Prostate gland (tissue), 2 donors: ENCODE results near the gene SLC37A1. TPM values are rescaled to one million over a fixed set of nuclear protein-coding genes. Genes with fewer than 3 reads are reported as not detected.

Source experiments
- DNase-seq: peaks from one replicate; pipeline ENCODE4 v3.0.0-alpha.2; 2019; ENCODE audit warnings: low spot score
- H3K27ac ChIP-seq, 2 donors: fragments of 200-600 bp; sonication (generic); 2 replicates each; pipeline ENCODE4 v1.5.1; 2017 to 2019
- H3K27me3 ChIP-seq: fragments of 200-600 bp; sonication (generic); replicated peaks from 2 replicates; pipeline ENCODE4 v1.5.1; 2019; ENCODE audit not compliant: insufficient read depth
- H3K36me3 ChIP-seq, 2 donors: fragments of 200-600 bp; sonication (generic); 1 replicate in 1 of 2; 2 replicates in 1 of 2; pipeline versions ENCODE4 v1.5.1 to v1.8.1; 2017 to 2019
- H3K4me1 ChIP-seq: fragments of 200-600 bp; sonication (generic); replicated peaks from 2 replicates; pipeline ENCODE4 v1.5.1; 2019
- H3K4me3 ChIP-seq, 2 donors: fragments of 200-600 bp; sonication (generic); 2 replicates each; pipeline ENCODE4 v1.5.1; 2017 to 2019
- H3K9me3 ChIP-seq: fragments of 200-600 bp; sonication (generic); 2 replicates; pipeline ENCODE4 v1.5.1; 2017
- POLR2A ChIP-seq: fragments of 450-650 bp; IDR thresholded peaks from one replicate; pipeline ENCODE4 v1.6.1; 2016; ENCODE audit warnings: antibody characterized with exemption, mild to moderate bottlenecking
- POLR2AphosphoS5 ChIP-seq: sonication (generic); formaldehyde crosslinking; IDR thresholded peaks from one replicate; pipeline ENCODE4 v1.6.1; 2017; ENCODE audit warnings: antibody characterized with exemption
- WGBS: methylation state at CpG from one replicate; pipeline ENCODE4 v1.1.5; 2018; 5-methylcytosine and 5-hydroxymethylcytosine counted together
- intact Hi-C: fragments of 100-400 bp; cut with DNase I; formaldehyde crosslinking; loops from one replicate; pipeline ENCODE4 v1.14.2; 2022
- total RNA-seq, 2 donors: library from RNA; depleted of rRNA; stranded (reverse); fragments of >200 nt; gene quantifications; one replicate each; pipeline ENCODE4 v1.1.0, GENCODE V29; 2016
- TF ChIP-seq, protein P1 (sequence below), 4 experiments: fragments of 200-600 bp in 2 of 4; fragments of 450-650 bp in 2 of 4; sonication (generic) in 2 of 4; IDR thresholded peaks; 1 replicate in 3 of 4; 2 replicates in 1 of 4; pipeline ENCODE4 v1.5.1; 2016 to 2019; ENCODE audit warnings: antibody characterized with exemption in 4 of 4, mild to moderate bottlenecking in 2 of 4, moderate library complexity in 2 of 4

SLC37A1 gene
- total RNA-seq, 2 donors from 2014 or later = 44.2 to 49.6 TPM

DNA sequence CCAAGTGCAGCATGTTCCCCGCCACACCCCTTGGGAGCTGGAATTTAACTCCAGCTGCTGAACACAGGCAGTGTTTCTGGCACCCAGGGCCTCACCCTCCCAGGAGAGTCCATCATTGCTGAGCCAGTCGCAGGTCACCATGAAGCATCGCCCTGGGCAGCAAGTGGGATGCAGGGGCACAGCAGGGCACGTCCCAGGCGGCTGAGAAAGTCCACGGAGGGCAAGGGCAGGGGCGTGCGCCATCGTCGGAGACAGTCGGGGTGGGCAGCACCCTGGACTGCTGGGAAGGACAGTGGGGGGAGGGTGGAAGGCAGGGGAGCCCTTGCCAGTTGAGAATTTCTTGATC lies 70.6 kb downstream of the SLC37A1 start:
- no peak for DNase-seq
- Histone ChIP-seq H3K27me3 (no peaks in the 10 kb centered on the region), H3K36me3 (no peaks in the 10 kb centered on the region), H3K9me3 (no peaks in the 10 kb centered on the region), H3K4me3 (no peak overlapping the region), H3K27ac (no peak overlapping the region), H3K4me1 (no peaks in the 10 kb centered on the region)
- 86% methylated on average over 11 of the region's 11 CpGs for WGBS
- intact Hi-C loops = no loop called here
- TF ChIP-seq POLR2A (no peak), POLR2AphosphoS5 (no peak)
- TF ChIP-seq, protein P1, sequence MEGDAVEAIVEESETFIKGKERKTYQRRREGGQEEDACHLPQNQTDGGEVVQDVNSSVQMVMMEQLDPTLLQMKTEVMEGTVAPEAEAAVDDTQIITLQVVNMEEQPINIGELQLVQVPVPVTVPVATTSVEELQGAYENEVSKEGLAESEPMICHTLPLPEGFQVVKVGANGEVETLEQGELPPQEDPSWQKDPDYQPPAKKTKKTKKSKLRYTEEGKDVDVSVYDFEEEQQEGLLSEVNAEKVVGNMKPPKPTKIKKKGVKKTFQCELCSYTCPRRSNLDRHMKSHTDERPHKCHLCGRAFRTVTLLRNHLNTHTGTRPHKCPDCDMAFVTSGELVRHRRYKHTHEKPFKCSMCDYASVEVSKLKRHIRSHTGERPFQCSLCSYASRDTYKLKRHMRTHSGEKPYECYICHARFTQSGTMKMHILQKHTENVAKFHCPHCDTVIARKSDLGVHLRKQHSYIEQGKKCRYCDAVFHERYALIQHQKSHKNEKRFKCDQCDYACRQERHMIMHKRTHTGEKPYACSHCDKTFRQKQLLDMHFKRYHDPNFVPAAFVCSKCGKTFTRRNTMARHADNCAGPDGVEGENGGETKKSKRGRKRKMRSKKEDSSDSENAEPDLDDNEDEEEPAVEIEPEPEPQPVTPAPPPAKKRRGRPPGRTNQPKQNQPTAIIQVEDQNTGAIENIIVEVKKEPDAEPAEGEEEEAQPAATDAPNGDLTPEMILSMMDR (IDR thresholded peaks at IDR 0.05) = no peak

DNA sequence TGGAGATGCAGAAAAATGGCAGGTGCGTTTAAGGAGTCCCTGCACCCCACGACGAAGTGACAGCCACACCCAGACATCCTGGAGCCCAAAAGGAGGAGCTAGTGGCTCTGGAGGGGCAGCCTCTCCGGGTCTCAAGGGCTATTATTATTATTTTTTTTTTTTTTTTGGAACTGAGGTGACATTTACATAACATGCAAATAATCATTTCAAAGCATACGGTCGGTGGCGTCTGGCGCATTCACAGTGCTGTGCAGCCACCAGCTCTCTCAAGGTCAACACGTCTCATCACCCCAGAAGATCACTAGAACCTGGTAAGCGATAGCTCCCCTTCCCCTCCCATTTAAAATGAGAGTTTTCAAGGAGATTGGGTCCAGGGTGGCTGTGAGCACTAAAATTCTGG lies 72.2 kb downstream of the SLC37A1 start:
- H3K4me3 ChIP-seq = no peak overlapping the region
- 60% methylated on average over 10 of the region's 10 CpGs for WGBS
- H3K27ac ChIP-seq = no peak overlapping the region
- intact Hi-C loops = no loop called here
- H3K4me1 ChIP-seq = no peaks in the 10 kb centered on the region
- DNase-seq = no peak
- no peaks in the 10 kb centered on the region for H3K27me3 ChIP-seq
- no peaks in the 10 kb centered on the region for H3K36me3 ChIP-seq
- H3K9me3 ChIP-seq = no peaks in the 10 kb centered on the region
- TF ChIP-seq POLR2A (no peak), POLR2AphosphoS5 (no peak)
- TF ChIP-seq, protein P1 (IDR thresholded peaks at IDR 0.05) = no peak

DNA sequence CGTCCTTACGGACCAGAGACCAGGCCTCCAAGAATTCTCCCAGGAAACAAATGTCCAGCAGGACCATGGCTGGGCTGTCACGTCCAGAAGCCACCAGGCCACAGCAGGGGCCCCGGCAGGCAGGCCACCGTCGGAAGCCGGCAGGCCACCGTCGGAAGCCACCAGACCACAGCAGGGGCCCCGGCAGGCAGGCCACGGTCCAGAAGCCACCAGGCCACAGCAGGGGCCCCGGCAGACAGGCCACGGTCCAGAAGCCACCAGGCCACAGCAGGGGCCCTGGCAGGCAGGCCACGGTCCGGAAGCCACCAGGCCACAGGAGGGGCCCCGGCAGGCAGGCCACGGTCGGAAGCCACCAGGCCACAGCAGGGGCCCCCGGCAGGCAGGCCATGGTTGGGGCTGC lies 72.8 kb downstream of the SLC37A1 start:
- Histone ChIP-seq H3K36me3 (no peaks in the 10 kb centered on the region), H3K9me3 (no peaks in the 10 kb centered on the region), H3K4me3 (no peak overlapping the region), H3K4me1 (no peaks in the 10 kb centered on the region), H3K27me3 (no peaks in the 10 kb centered on the region), H3K27ac (no peak overlapping the region)
- intact Hi-C loops = no loop called here
- 88% methylated on average over 19 of the region's 19 CpGs for WGBS
- DNase-seq = no peak
- TF ChIP-seq, protein P1 (IDR thresholded peaks at IDR 0.05) = no peak
- TF ChIP-seq POLR2AphosphoS5 (no peak), POLR2A (no peak)

DNA sequence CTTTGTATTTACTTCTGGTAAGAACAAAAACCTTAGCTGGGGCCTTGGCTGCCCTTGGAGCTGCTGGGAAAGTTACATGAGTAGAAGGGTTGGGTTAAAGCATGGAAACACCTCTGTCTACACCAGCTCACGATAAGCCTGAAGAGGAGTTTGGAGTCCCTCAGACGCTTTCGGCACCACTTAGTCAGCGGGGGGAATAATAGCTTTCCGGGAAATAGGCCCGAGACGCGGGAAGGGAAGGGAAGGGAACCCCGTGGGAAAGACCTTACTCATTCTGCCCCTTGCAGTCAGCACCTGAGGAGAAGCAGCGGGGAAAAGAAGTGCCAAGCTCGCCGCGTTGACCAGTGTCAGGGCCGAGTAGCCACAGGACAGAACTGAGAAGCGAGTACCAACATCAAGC lies 73.4 kb downstream of the SLC37A1 start:
- no peaks in the 10 kb centered on the region for H3K36me3 ChIP-seq
- 88% methylated on average over 15 of the region's 15 CpGs for WGBS
- H3K27me3 ChIP-seq = no peaks in the 10 kb centered on the region
- TF ChIP-seq POLR2AphosphoS5 = no peak
- TF ChIP-seq POLR2A = no peak
- TF ChIP-seq, protein P1 (IDR thresholded peaks at IDR 0.05) = no peak
- no peak for DNase-seq
- H3K4me1 ChIP-seq = no peaks in the 10 kb centered on the region
- intact Hi-C loops = no loop called here
- no peaks in the 10 kb centered on the region for H3K9me3 ChIP-seq
- no peak overlapping the region for H3K27ac ChIP-seq
- H3K4me3 ChIP-seq = no peak overlapping the region

DNA sequence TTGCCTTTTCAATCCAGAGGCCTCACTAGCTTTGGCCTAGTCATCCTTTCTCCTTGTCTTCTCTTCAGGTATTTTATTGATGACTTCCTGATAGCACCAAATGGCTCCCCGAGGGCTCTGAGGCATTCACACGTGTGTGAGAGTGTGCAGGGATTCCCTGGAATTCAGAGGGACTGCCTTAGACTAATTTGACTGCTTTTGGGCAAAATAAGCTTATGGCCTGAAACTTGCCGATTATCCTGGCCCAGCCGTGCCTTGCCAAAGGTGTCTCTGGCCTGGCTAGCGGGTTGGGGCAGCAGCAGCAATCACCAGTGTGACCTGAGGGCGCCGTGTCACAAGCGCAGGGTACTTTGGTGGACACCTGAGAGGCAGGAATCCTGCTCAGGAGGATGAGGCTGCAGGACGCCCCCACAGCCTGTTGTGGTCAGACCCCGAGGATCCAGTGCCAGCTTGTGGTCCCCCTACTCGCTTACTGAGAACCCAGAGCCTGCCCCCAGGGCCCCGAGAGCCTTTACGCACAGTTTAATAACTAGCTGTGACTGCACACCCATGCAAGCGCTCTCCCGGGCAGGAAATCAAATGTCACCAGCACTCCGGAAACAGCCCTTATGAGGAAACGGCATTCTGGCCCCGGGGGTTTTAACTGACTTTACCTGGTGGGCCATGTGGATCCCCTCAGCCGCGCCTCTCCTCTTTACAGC lies 76.9 kb downstream of the SLC37A1 start:
- DNase-seq = no peak
- no peak for TF ChIP-seq POLR2A
- no peak for TF ChIP-seq POLR2AphosphoS5
- TF ChIP-seq, protein P1 (IDR thresholded peaks at IDR 0.05) = no peak

More for the DNA sequence above, 76.9 kb downstream of the SLC37A1 start:
- Histone ChIP-seq H3K27ac (no peak overlapping the region), H3K27me3 (no peaks in the 10 kb centered on the region), H3K4me3 (no peak overlapping the region), H3K36me3 (no peaks in the 10 kb centered on the region), H3K4me1 (no peaks in the 10 kb centered on the region), H3K9me3 (no peaks in the 10 kb centered on the region)
- intact Hi-C loops = loop anchor here (5.0 kb wide), 1 partner anchor 62 kb away; the partner anchor contains the start of gene PDE9A
- 77% methylated on average over 20 of the region's 20 CpGs for WGBS
